Endothelial cell (in vitro differentiated cells): ENCODE results near the gene F8A1. TPM values are rescaled to one million over a fixed set of nuclear protein-coding genes. Genes with fewer than 3 reads are reported as not detected.
A peak's percentile ranks its signal among the peaks of the same experiment; 100 is the strongest.
"Not testable (repeated sequence)": the region's sequence is repeated elsewhere in the genome, so short reads cannot be mapped to it uniquely, and the experiment has no call there.

Source experiments
- DNase-seq: peaks from one replicate; pipeline ENCODE4 v3.0.0; 2021; ENCODE audit warnings: low spot score
- H3K27ac Mint-ChIP-seq: one replicate; pipeline ENCODE4 v1.8.0; 2021; ENCODE audit warnings: mixed read lengths, inconsistent platforms; ENCODE audit not compliant: unreplicated experiment
- H3K27me3 Mint-ChIP-seq: one replicate; pipeline ENCODE4 v1.8.0; 2021; ENCODE audit warnings: mild to moderate bottlenecking, moderate library complexity, mixed read lengths, inconsistent platforms; ENCODE audit not compliant: unreplicated experiment
- H3K36me3 Mint-ChIP-seq: one replicate; pipeline ENCODE4 v1.8.0; 2021; ENCODE audit warnings: mild to moderate bottlenecking, low read depth, mixed read lengths, inconsistent platforms; ENCODE audit not compliant: unreplicated experiment
- H3K4me1 Mint-ChIP-seq: one replicate; pipeline ENCODE4 v1.8.0; 2021; ENCODE audit warnings: mild to moderate bottlenecking, mixed read lengths, inconsistent platforms; ENCODE audit not compliant: unreplicated experiment
- H3K4me3 Mint-ChIP-seq: one replicate; pipeline ENCODE4 v1.8.0; 2021; ENCODE audit warnings: mild to moderate bottlenecking, mixed read lengths, inconsistent platforms; ENCODE audit not compliant: unreplicated experiment
- H3K9me3 Mint-ChIP-seq: one replicate; pipeline ENCODE4 v1.8.0; 2021; ENCODE audit warnings: mixed read lengths, inconsistent platforms; ENCODE audit not compliant: unreplicated experiment
- microRNA-seq: library from miRNA; unstranded; fragments of <30 nt; microRNA quantifications from one replicate; pipeline ENCODE4, GENCODE V29; 2020; ENCODE audit not compliant: unreplicated experiment
- total RNA-seq: library from RNA; stranded (reverse); fragmentation: NEBNext Ultra II Directional; extraction: Animal tissue kit (Norgen Biotek cat#: 25700); gene quantifications from one replicate; pipeline ENCODE4 v1.2.1, GENCODE V29; 2021; ENCODE audit not compliant: unreplicated experiment
- TF ChIP-seq, protein P1 (sequence below): fragments of 200-600 bp; sonication (generic); IDR thresholded peaks from one replicate; pipeline ENCODE4 v1.5.0; 2021; ENCODE audit warnings: antibody characterized with exemption; ENCODE audit not compliant: unreplicated experiment

Gene F8A1
- total RNA-seq, 1 donor from 2014 or later = 24.4 TPM

DNA sequence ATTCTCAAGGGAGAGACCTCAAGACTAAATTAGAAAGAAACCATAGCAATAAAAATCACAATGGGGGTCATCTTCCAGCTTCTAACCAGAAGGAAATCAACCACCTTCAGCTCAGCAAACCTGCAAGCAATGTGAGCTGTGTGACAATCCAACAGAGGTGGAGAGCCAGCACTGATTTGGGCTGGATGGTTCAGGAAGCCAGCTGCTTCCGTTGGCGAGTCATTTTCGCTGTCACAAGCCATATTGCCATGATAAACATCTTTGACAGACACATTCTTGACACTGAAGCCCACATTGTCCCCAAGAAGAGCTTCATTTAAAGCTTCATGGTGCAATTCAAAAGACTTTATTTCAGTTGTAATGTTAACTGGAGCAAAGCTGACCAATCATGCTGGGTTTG lies 22.7 kb downstream of the F8A1 start:
- H3K27me3 Mint-ChIP-seq = no peaks in the 10 kb centered on the region
- no peaks in the 10 kb centered on the region for H3K36me3 Mint-ChIP-seq
- no peak overlapping the region for H3K27ac Mint-ChIP-seq
- H3K4me1 Mint-ChIP-seq = no peaks in the 10 kb centered on the region
- H3K4me3 Mint-ChIP-seq = no peak overlapping the region
- TF ChIP-seq, protein P1, sequence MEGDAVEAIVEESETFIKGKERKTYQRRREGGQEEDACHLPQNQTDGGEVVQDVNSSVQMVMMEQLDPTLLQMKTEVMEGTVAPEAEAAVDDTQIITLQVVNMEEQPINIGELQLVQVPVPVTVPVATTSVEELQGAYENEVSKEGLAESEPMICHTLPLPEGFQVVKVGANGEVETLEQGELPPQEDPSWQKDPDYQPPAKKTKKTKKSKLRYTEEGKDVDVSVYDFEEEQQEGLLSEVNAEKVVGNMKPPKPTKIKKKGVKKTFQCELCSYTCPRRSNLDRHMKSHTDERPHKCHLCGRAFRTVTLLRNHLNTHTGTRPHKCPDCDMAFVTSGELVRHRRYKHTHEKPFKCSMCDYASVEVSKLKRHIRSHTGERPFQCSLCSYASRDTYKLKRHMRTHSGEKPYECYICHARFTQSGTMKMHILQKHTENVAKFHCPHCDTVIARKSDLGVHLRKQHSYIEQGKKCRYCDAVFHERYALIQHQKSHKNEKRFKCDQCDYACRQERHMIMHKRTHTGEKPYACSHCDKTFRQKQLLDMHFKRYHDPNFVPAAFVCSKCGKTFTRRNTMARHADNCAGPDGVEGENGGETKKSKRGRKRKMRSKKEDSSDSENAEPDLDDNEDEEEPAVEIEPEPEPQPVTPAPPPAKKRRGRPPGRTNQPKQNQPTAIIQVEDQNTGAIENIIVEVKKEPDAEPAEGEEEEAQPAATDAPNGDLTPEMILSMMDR = no peak
- H3K9me3 Mint-ChIP-seq = no peaks in the 10 kb centered on the region
- DNase-seq = no peak

- H3K4me1 Mint-ChIP-seq, H3K36me3 Mint-ChIP-seq, H3K27me3 Mint-ChIP-seq, H3K9me3 Mint-ChIP-seq, DNase-seq, H3K4me3 Mint-ChIP-seq, H3K27ac Mint-ChIP-seq: not testable (repeated sequence)
These were observed 23.9 kb downstream of the F8A1 start for GRCh38 chrX:154910048-154910447.

- not testable (repeated sequence) for H3K27ac Mint-ChIP-seq, H3K27me3 Mint-ChIP-seq, H3K4me1 Mint-ChIP-seq, H3K36me3 Mint-ChIP-seq, H3K4me3 Mint-ChIP-seq, DNase-seq, H3K9me3 Mint-ChIP-seq
These were observed 24.4 kb downstream of the F8A1 start for GRCh38 chrX:154910528-154910927.

DNA sequence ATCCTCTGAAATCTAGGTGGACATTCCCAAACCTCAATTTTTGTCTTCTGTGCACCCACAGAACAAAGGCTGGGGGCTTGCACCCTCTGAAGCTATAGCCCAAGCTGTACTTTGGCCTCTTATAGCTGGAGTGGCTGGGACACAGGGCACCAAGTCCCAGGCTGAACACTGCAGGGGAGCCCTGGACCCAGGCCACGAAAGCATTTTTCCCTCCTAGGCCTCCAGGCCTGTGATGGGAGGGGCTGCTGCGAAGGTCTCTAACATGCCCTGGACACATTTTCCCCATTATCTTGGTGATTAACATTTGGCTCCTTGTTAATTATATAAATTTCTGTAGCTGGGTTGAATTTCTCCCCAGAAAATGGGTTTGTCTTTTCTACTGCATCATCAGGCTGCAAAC lies 27.9 kb downstream of the F8A1 start:
- no peaks in the 10 kb centered on the region for H3K27me3 Mint-ChIP-seq
- peaks cover 6% of the 10 kb centered on the region for H3K36me3 Mint-ChIP-seq
- no peak for DNase-seq
- H3K9me3 Mint-ChIP-seq = no peaks in the 10 kb centered on the region
- H3K27ac Mint-ChIP-seq = no peak overlapping the region
- no peaks in the 10 kb centered on the region for H3K4me1 Mint-ChIP-seq
- TF ChIP-seq, protein P1 = no peak
- H3K4me3 Mint-ChIP-seq = no peak overlapping the region

DNA sequence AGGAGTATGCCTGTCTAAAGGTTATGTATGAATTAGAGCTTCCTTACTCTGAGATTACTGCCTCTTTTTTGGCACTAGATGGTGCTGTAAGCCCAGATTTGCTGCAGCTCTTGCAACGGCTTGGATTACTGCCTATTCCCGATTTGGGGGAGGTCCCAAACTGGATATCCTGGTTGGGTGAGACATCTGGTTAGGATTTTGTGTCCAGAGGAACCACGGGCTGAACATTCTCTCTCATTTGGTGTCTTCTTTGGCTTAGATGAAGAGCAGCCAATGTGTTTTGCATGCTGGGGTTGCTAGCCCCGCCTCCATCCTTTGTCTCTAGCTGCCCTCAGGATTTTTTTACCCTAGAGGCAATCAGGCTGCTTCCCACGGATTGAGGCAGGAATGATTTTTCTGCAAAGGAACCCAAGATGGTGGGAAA lies 31.9 kb downstream of the F8A1 start:
- Mint-ChIP-seq H3K27me3 (no peaks in the 10 kb centered on the region), H3K4me1 (no peaks in the 10 kb centered on the region), H3K36me3 (peaks cover 6% of the 10 kb centered on the region), H3K9me3 (no peaks in the 10 kb centered on the region), H3K27ac (no peak overlapping the region), H3K4me3 (peak overlapping the region; percentile 51)
- TF ChIP-seq, protein P1 = peak; percentile 27
- DNase-seq = peak; percentile 28

GRCh38 chrX:154924771-154925170 lies 38.6 kb downstream of the F8A1 start:
- H3K27ac Mint-ChIP-seq, H3K27me3 Mint-ChIP-seq, DNase-seq, H3K4me1 Mint-ChIP-seq, H3K36me3 Mint-ChIP-seq, H3K9me3 Mint-ChIP-seq, H3K4me3 Mint-ChIP-seq: not testable (repeated sequence)

Small RNAs within 50 kb of the gene (microRNA-seq; reads per million reads assigned to microRNA genes)
- not detected for gene MIR1184-1

Other genes starting within 250 kb of the F8A1 start
- not detected for gene CTAG2, start 232.8 kb upstream of the F8A1 start, total RNA-seq
- gene GAB3, start 135.3 kb upstream of the F8A1 start, total RNA-seq = 0.90 TPM
- gene DKC1, start 123.5 kb upstream of the F8A1 start, total RNA-seq = 28.5 TPM
- 11.3 TPM for gene MPP1, start 80.9 kb upstream of the F8A1 start, total RNA-seq
- not detected for gene SMIM9, start 51.7 kb upstream of the F8A1 start, total RNA-seq
- gene F8, start 136.4 kb downstream of the F8A1 start, total RNA-seq = 4.5 TPM
- 54.5 TPM for gene FUNDC2, start 140.5 kb downstream of the F8A1 start, total RNA-seq
- gene CMC4, start 184.8 kb downstream of the F8A1 start, total RNA-seq = 6.1 TPM
- 15.2 TPM for gene MTCP1, start 184.8 kb downstream of the F8A1 start, total RNA-seq
- gene BRCC3, start 185.2 kb downstream of the F8A1 start, total RNA-seq = 42.5 TPM